ENCODE results near the gene SPTBN1.
"Not testable (repeated sequence)": the region's sequence is repeated elsewhere in the genome, so short reads cannot be mapped to it uniquely, and the experiment has no call there.

Gene SPTBN1

GRCh38 chr2:54510916-54511315 is 54.8 kb downstream of the SPTBN1 start:
- H3K4me3 ChIP-seq (ENCODE audit: low read length), result no peak overlapping the region
- no peak for DNase-seq (ENCODE audit: low read depth)
- no peak for TF ChIP-seq CTCF (conservative IDR thresholded peaks at IDR 0.05; ENCODE audit: low read length)

- DNase-seq (ENCODE audit: low read depth), result no peak
- TF ChIP-seq CTCF (conservative IDR thresholded peaks at IDR 0.05; ENCODE audit: low read length), result no peak
- H3K4me3 ChIP-seq (ENCODE audit: low read length), result no peak overlapping the region
Measured at GRCh38 chr2:54512183-54512582, 56.1 kb downstream of the SPTBN1 start.

GRCh38 chr2:54512663-54513362 is 56.7 kb downstream of the SPTBN1 start:
- DNase-seq (ENCODE audit: low read depth), result no peak
- no peak for TF ChIP-seq CTCF (conservative IDR thresholded peaks at IDR 0.05; ENCODE audit: low read length)

GRCh38 chr2:54513363-54513715 is 57.2 kb downstream of the SPTBN1 start:
- peak; percentile 33 for DNase-seq (ENCODE audit: low read depth)
- no peak for TF ChIP-seq CTCF (conservative IDR thresholded peaks at IDR 0.05; ENCODE audit: low read length)

More at GRCh38 chr2:54512663-54513362, 56.7 kb downstream of the SPTBN1 start:
- H3K4me3 ChIP-seq (ENCODE audit: low read length), result no peak overlapping the region

GRCh38 chr2:54514822-54515569 is 58.9 kb downstream of the SPTBN1 start:
- TF ChIP-seq CTCF (conservative IDR thresholded peaks at IDR 0.05; ENCODE audit: low read length), result no peak
- H3K4me3 ChIP-seq (ENCODE audit: low read length), result no peak overlapping the region
- no peak for DNase-seq (ENCODE audit: low read depth)

More at GRCh38 chr2:54513363-54513715, 57.2 kb downstream of the SPTBN1 start:
- no peak overlapping the region for H3K4me3 ChIP-seq (ENCODE audit: low read length)

GRCh38 chr2:54516842-54517241 is 60.7 kb downstream of the SPTBN1 start:
- no peak for TF ChIP-seq CTCF (conservative IDR thresholded peaks at IDR 0.05; ENCODE audit: low read length)
- DNase-seq (ENCODE audit: low read depth), result no peak
- H3K4me3 ChIP-seq (ENCODE audit: low read length), result no peak overlapping the region

- DNase-seq (ENCODE audit: low read depth); H3K4me3 ChIP-seq (ENCODE audit: low read length): not testable (repeated sequence)
Measured at GRCh38 chr2:54518016-54518415, 61.9 kb downstream of the SPTBN1 start.
